H1 (cell line): ENCODE data around the gene FSIP1.

Experiments
- NRF1 ChIP-seq: IDR thresholded peaks from 2 replicates; pipeline ENCODE4 v1.6.1; 2011; ENCODE audit warnings: mild to moderate bottlenecking, low read depth, low read length, improper control_type of control experiment
- POLR2A ChIP-seq, 2 experiments: IDR thresholded peaks; 1 replicate in 1 of 2; 2 replicates in 1 of 2; pipeline ENCODE4 v1.6.1; 2011; ENCODE audit warnings: low read depth in 2 of 2, low read length in 2 of 2, mild to moderate bottlenecking in 2 of 2; ENCODE audit errors: control extremely low read depth in 1 of 2
- ZNF274 ChIP-seq: IDR thresholded peaks from 2 replicates; pipeline ENCODE4 v1.7.0; 2012; ENCODE audit warnings: low read length, borderline replicate concordance; ENCODE audit errors: extremely low read depth

GRCh38 chr15:39589193-39589814, 193.3 kb downstream of the FSIP1 start:
- TF ChIP-seq NRF1 (no peak), ZNF274 (no peak), POLR2A (IDR thresholded peaks at IDR 0.05; ENCODE audit: control extremely low read depth in 1 of 2, low read depth in 2 of 2, low read length in 2 of 2) (no peak)
